Adrenal gland (tissue), 12 donors: Measurements from ENCODE around the gene MRPL38. TPM values are rescaled to one million over a fixed set of nuclear protein-coding genes. Genes with fewer than 3 reads are reported as not detected.

Experiments
- DNase-seq, 7 donors: peaks; one replicate each; pipeline ENCODE4 v3.0.0-alpha.2; 2019 to 2020
- H3K27ac ChIP-seq, 5 donors: fragments of 200-600 bp; sonication (generic) in 4 of 5; 1 replicate in 3 of 5; 2 replicates in 2 of 5; pipeline versions ENCODE4 v1.5.1 to v1.8.0; 2016 to 2020; ENCODE audit warnings: mild to moderate bottlenecking in 1 of 5
- H3K27me3 ChIP-seq: fragments of 200-600 bp; 2 replicates; pipeline ENCODE4 v1.8.0; 2021
- H3K36me3 ChIP-seq, 2 donors: fragments of 200-600 bp; replicated peaks in 1 of 2; 1 replicate in 1 of 2; 2 replicates in 1 of 2; pipeline versions ENCODE4 v1.5.1 to v1.8.0; 2018 to 2022
- H3K4me1 ChIP-seq, 2 donors: fragments of 200-600 bp; replicated peaks in 1 of 2; 1 replicate in 1 of 2; 2 replicates in 1 of 2; pipeline versions ENCODE4 v1.5.1 to v1.8.0; 2018 to 2021
- H3K4me3 ChIP-seq, 4 donors: fragments of 200-600 bp; sonication (generic) in 3 of 4; one replicate each; pipeline ENCODE4 v1.5.1; 2016 to 2018
- H3K9me3 ChIP-seq, 3 donors: fragments of 200-600 bp; sonication (generic) in 1 of 3; replicated peaks in 1 of 3; 1 replicate in 2 of 3; 2 replicates in 1 of 3; pipeline versions ENCODE4 v1.5.1 to v1.8.0; 2016 to 2021
- POLR2A ChIP-seq, 2 donors: fragments of 450-650 bp; IDR thresholded peaks; one replicate each; pipeline ENCODE4 v1.6.1; 2017; ENCODE audit warnings: antibody characterized with exemption in 2 of 2, mild to moderate bottlenecking in 2 of 2, moderate library complexity in 1 of 2
- WGBS, 4 donors: extraction: QIAGEN DNeasy Blood & Tissue Kit in 2 of 4; methylation state at CpG; one replicate each; pipeline versions ENCODE4 v1.1.5 to v1.1.7; 2013 to 2017; 5-methylcytosine and 5-hydroxymethylcytosine counted together
- intact Hi-C, 2 donors: fragments of 100-400 bp; cut with DNase I; formaldehyde crosslinking; loops; one replicate each; pipeline versions ENCODE4 v1.14.1 to v1.15.0; 2022 to 2023
- polyA plus RNA-seq, 3 donors: library from polyadenylated mRNA; stranded (reverse); fragments of 200-250 nt in 2 of 3; fragments of 350-450 nt in 1 of 3; fragmentation: Illumina TruSeq in 1 of 3; extraction: RNeasy Lipid Tissue Mini Kit (QIAGEN cat#74804) in 1 of 3; gene quantifications; one replicate each; pipeline ENCODE4 v1.2.3, GENCODE V29; 2013 to 2014
- total RNA-seq, 9 donors: library from RNA; depleted of rRNA in 4 of 9; stranded (reverse); fragments of >200 nt in 4 of 9; fragments of 120-200 nt in 1 of 9; fragmentation: NEBNext Ultra II Directional in 1 of 9; extraction: Animal tissue kit (Norgen Biotek cat#: 25700) in 1 of 9; gene quantifications; one replicate each; pipeline versions ENCODE4 v1.1.0 to v1.2.4, GENCODE V29; 2013 to 2023
- TF ChIP-seq, protein P1 (sequence below), 6 experiments: fragments of 450-650 bp in 4 of 6; fragments of 200-600 bp in 2 of 6; sonication (generic) in 1 of 6; IDR thresholded peaks; 1 replicate in 5 of 6; 2 replicates in 1 of 6; pipeline versions ENCODE4 v1.5.1 to v1.8.0; 2016 to 2021; ENCODE audit warnings: antibody characterized with exemption in 6 of 6, mild to moderate bottlenecking in 2 of 6, moderate library complexity in 1 of 6
- donor health status: healthy with polysubstance abuse.
- donor health status: Bipolar disorder and iron deficiency.
- donor health status: DM: yes; HTN: yes; CAD: no.
- donor health status: DM: no; HTN: no; CAD: no.
- donor health status: DM: no; HTN: no; CAD: no.
- donor health status: DM: yes; HTN: yes; CAD: no.

The MRPL38 gene
- total and polyA plus RNA-seq, 12 donors = 36.7 to 214 (median 82.7) TPM

- no peaks in the 10 kb centered on the region for H3K4me1 ChIP-seq
- H3K36me3 ChIP-seq = peaks cover 0 to 4% of the 10 kb centered on the region in 2 donors
- DNase-seq = no peak
- no peak overlapping the region for H3K27ac ChIP-seq
- 79 to 98% (median 92%) methylated on average over 3 to 8 of the region's 8 CpGs for WGBS, 4 donors
- no peak overlapping the region for H3K4me3 ChIP-seq
- TF ChIP-seq, protein P1, sequence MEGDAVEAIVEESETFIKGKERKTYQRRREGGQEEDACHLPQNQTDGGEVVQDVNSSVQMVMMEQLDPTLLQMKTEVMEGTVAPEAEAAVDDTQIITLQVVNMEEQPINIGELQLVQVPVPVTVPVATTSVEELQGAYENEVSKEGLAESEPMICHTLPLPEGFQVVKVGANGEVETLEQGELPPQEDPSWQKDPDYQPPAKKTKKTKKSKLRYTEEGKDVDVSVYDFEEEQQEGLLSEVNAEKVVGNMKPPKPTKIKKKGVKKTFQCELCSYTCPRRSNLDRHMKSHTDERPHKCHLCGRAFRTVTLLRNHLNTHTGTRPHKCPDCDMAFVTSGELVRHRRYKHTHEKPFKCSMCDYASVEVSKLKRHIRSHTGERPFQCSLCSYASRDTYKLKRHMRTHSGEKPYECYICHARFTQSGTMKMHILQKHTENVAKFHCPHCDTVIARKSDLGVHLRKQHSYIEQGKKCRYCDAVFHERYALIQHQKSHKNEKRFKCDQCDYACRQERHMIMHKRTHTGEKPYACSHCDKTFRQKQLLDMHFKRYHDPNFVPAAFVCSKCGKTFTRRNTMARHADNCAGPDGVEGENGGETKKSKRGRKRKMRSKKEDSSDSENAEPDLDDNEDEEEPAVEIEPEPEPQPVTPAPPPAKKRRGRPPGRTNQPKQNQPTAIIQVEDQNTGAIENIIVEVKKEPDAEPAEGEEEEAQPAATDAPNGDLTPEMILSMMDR (IDR thresholded peaks at IDR 0.05) = no peak
- TF ChIP-seq POLR2A (IDR thresholded peaks at IDR 0.05) = no peak
- no peaks in the 10 kb centered on the region for H3K9me3 ChIP-seq
- no peaks in the 10 kb centered on the region for H3K27me3 ChIP-seq
- intact Hi-C loops = no loop called here
Observed at GRCh38 chr17:75915268-75915667, 10.6 kb upstream of the MRPL38 start.

DNA sequence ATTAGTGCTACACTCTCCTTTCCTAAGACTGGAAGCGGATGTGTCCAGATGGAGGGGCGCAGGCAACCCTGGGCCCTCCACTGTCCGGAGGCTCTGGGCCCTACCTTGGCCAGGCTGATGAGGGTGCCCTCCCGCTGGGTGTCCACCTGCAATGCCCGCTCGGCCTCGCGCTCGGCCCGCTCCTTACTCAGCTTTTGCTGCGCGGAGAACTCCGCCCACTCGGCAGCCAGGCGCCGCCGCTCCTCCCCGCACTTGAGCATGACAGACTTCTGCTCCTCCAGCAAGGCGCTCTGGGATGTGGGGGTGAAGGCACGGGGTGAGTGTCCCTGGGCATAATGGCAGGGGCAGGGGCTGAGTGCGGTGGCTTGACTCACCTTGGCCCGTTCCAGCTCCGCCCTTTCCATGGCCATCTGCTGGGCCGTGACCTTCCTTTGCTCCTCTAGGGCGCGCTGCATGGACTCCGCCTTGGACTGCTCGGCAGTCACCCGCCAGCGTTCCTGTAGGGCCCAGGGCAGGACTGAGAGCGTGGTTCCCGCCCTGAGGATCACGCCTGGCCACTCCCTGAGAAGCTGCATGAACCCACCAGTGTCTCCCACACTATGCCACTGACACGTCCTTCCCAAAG lies 10.1 kb upstream of the MRPL38 start:
- intact Hi-C loops = no loop called here
- Histone ChIP-seq H3K27ac (no peak overlapping the region), H3K27me3 (no peaks in the 10 kb centered on the region), H3K4me1 (no peaks in the 10 kb centered on the region), H3K9me3 (no peaks in the 10 kb centered on the region), H3K36me3 (peaks cover 0 to 4% of the 10 kb centered on the region in 2 donors), H3K4me3 (no peak overlapping the region)
- no peak for TF ChIP-seq POLR2A (IDR thresholded peaks at IDR 0.05)
- TF ChIP-seq, protein P1 (IDR thresholded peaks at IDR 0.05) = no peak
- DNase-seq = no peak
- 90 to 94% (median 91%) methylated on average over 23 to 34 of the region's 34 CpGs for WGBS, 4 donors

DNA sequence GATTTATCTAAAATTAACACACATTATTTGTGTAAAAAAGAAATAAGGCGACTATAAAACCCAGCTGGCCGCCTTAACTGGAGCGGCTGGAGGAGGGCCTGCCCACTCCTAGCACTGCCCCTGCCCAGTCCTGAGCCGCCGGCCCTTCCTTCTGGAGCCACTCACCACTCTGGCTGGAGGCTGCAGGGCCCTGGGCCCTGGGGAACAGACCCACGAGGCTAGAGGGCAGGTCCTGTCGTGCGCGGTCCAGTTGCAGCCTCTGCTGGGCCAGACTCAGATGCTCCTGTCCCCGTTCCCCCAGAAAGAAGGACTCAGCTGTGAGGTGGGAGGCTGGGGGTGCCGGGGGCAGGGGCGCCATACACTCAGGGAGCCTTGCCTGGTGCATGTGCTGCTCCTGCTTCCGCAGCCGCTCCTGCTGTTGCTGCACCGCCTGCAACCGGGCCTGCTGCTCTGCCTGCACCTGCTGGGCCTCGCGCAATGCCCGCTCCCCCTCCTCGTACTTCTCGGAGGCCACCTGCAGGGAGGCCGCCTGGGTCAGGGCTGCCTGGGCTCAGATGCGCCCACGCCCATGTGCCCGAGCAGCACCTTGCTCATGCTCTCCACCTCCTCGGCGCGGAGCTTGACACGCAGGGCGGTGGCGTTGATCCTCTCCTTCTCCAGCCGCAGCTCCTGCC lies 9.0 kb upstream of the MRPL38 start:
- no peak overlapping the region for H3K4me3 ChIP-seq
- TF ChIP-seq, protein P1 (IDR thresholded peaks at IDR 0.05) = no peak
- no peak for TF ChIP-seq POLR2A (IDR thresholded peaks at IDR 0.05)
- H3K27ac ChIP-seq = no peak overlapping the region
- H3K36me3 ChIP-seq = peaks cover 0 to 4% of the 10 kb centered on the region in 2 donors
- intact Hi-C loops = no loop called here
- H3K9me3 ChIP-seq = no peaks in the 10 kb centered on the region
- H3K27me3 ChIP-seq = no peaks in the 10 kb centered on the region
- no peaks in the 10 kb centered on the region for H3K4me1 ChIP-seq
- no peak for DNase-seq
- WGBS, 4 donors = 93 to 96% (median 95%) methylated on average over 13 to 32 of the region's 32 CpGs

- no peak for DNase-seq
- no peak for TF ChIP-seq POLR2A (IDR thresholded peaks at IDR 0.05)
- TF ChIP-seq, protein P1 (IDR thresholded peaks at IDR 0.05) = no peak
- Histone ChIP-seq H3K27me3 (no peaks in the 10 kb centered on the region), H3K9me3 (no peaks in the 10 kb centered on the region), H3K36me3 (peaks cover 0 to 4% of the 10 kb centered on the region in 2 donors), H3K4me1 (no peaks in the 10 kb centered on the region), H3K4me3 (no peak overlapping the region), H3K27ac (no peak overlapping the region)
- intact Hi-C loops = no loop called here
- WGBS, 4 donors = 84 to 100% (median 89%) methylated on average over 1 to 6 of the region's 6 CpGs
Observed at GRCh38 chr17:75910699-75911098, 6.0 kb upstream of the MRPL38 start.
